WTC11 (cell line): ENCODE measurements around the gene RBM28. TPM values are rescaled to one million over a fixed set of nuclear protein-coding genes. Genes with fewer than 3 reads are reported as not detected.
"Not testable (repeated sequence)": the region's sequence is repeated elsewhere in the genome, so short reads cannot be mapped to it uniquely, and the experiment has no call there.

Source experiments
- ATAC-seq: fragments of 200-7000 bp; cut with Tn5 transposase; 2 replicates; pipeline ENCODE4 v1.10.0; 2021; ENCODE audit warnings: mild to moderate bottlenecking, moderate library complexity
- CTCF ChIA-PET: fragments of 300-600 bp; sonication (Branson Sonifier 250); formaldehyde crosslinking; loops from one replicate; lab custom pipeline; 2021; ENCODE audit warnings: antibody characterized with exemption; lab: Charles Lee
- POLR2A ChIA-PET: fragments of 350-600 bp; sonication (Branson Sonifier 250); formaldehyde crosslinking; loops from one replicate; lab custom pipeline; 2021; ENCODE audit warnings: antibody characterized with exemption; lab: Charles Lee
- DNase-seq: peaks from one replicate; pipeline ENCODE4 v3.0.0; 2021; ENCODE audit warnings: low spot score
- H3K27ac Mint-ChIP-seq: 2 replicates; pipeline ENCODE4 v1.8.0; 2021; ENCODE audit warnings: mixed read lengths
- H3K27me3 Mint-ChIP-seq: 2 replicates; pipeline ENCODE4 v1.8.0; 2021; ENCODE audit warnings: low read depth, mild to moderate bottlenecking, moderate library complexity, mixed read lengths
- H3K36me3 Mint-ChIP-seq: 2 replicates; pipeline ENCODE4 v1.8.0; 2021; ENCODE audit warnings: mixed read lengths
- H3K4me1 Mint-ChIP-seq: 2 replicates; pipeline ENCODE4 v1.8.0; 2022; ENCODE audit warnings: mixed read lengths
- H3K4me3 Mint-ChIP-seq: 2 replicates; pipeline ENCODE4 v1.8.0; 2021; ENCODE audit warnings: mild to moderate bottlenecking, moderate library complexity, mixed read lengths
- H3K9me3 Mint-ChIP-seq: 2 replicates; pipeline ENCODE4 v1.8.0; 2021; ENCODE audit warnings: mixed read lengths
- ELF4 ChIP-seq: sonication (generic); formaldehyde crosslinking; IDR thresholded peaks from 2 replicates; pipeline ENCODE4 v1.8.1; 2022; ENCODE audit warnings: low read depth, mild to moderate bottlenecking, moderate library complexity, missing genetic modification reagents
- FOXK1 ChIP-seq: sonication (generic); formaldehyde crosslinking; IDR thresholded peaks from 2 replicates; pipeline ENCODE4 v1.8.0; 2022; ENCODE audit warnings: mild to moderate bottlenecking, moderate library complexity, missing genetic modification reagents
- FOXP4 ChIP-seq: sonication (generic); formaldehyde crosslinking; IDR thresholded peaks from 2 replicates; pipeline ENCODE4 v1.8.0; 2022; ENCODE audit warnings: mild to moderate bottlenecking, missing genetic modification reagents
- NFATC4 ChIP-seq: fragments of 250-450 bp; sonication (Bioruptor Pico); IDR thresholded peaks from 2 replicates; pipeline ENCODE4 v1.9.0; 2021; ENCODE audit warnings: mild to moderate bottlenecking
- NFYB ChIP-seq: sonication (generic); formaldehyde crosslinking; conservative IDR thresholded peaks from 2 replicates; pipeline ENCODE4 v1.8.0; 2022; ENCODE audit warnings: low read depth, missing genetic modification reagents
- RORB ChIP-seq: fragments of 250-450 bp; sonication (Bioruptor Pico); IDR thresholded peaks from 2 replicates; pipeline ENCODE4 v1.9.0; 2021; ENCODE audit warnings: mild to moderate bottlenecking
- TCF7 ChIP-seq: sonication (generic); formaldehyde crosslinking; IDR thresholded peaks from 2 replicates; pipeline ENCODE4 v1.8.0; 2022; ENCODE audit warnings: mild to moderate bottlenecking, low read depth, missing genetic modification reagents, moderate library complexity
- TEAD4 ChIP-seq: sonication (generic); formaldehyde crosslinking; IDR thresholded peaks from 2 replicates; pipeline ENCODE4 v1.8.0; 2022; ENCODE audit warnings: mild to moderate bottlenecking, missing genetic modification reagents
- ZBTB21 ChIP-seq: sonication (generic); formaldehyde crosslinking; IDR thresholded peaks from 2 replicates; pipeline ENCODE4 v1.8.1; 2023; ENCODE audit warnings: mild to moderate bottlenecking, missing genetic modification reagents, borderline replicate concordance
- ZNF281 ChIP-seq: sonication (generic); formaldehyde crosslinking; IDR thresholded peaks from 2 replicates; pipeline ENCODE4 v1.8.0; 2023; ENCODE audit warnings: mild to moderate bottlenecking, missing genetic modification reagents
- ZNF416 ChIP-seq: fragments of 250-450 bp; sonication (Bioruptor Pico); IDR thresholded peaks from 2 replicates; pipeline ENCODE4 v1.9.0; 2021; ENCODE audit warnings: mild to moderate bottlenecking, inconsistent platforms
- ZNF671 ChIP-seq: fragments of 250-450 bp; sonication (Bioruptor Pico); IDR thresholded peaks from 2 replicates; pipeline ENCODE4 v1.8.0; 2021; ENCODE audit warnings: mild to moderate bottlenecking
- total RNA-seq: library from RNA; stranded (reverse); gene quantifications from 3 replicates; pipeline ENCODE4 v1.2.3, GENCODE V29; 2021
- TF ChIP-seq, protein P1 (sequence below): sonication (generic); formaldehyde crosslinking; IDR thresholded peaks from 2 replicates; pipeline ENCODE4 v1.8.0; 2022; ENCODE audit warnings: mild to moderate bottlenecking, missing genetic modification reagents
- TF ChIP-seq, protein P2 (sequence below): fragments of 250-450 bp; sonication (Bioruptor Pico); conservative IDR thresholded peaks from 2 replicates; pipeline ENCODE4 v1.9.0; 2021; ENCODE audit warnings: mild to moderate bottlenecking
- TF ChIP-seq, protein P3 (sequence below): sonication (generic); formaldehyde crosslinking; IDR thresholded peaks from 2 replicates; pipeline ENCODE4 v1.8.1; 2022; ENCODE audit warnings: mild to moderate bottlenecking, missing genetic modification reagents, moderate library complexity, borderline replicate concordance
- TF ChIP-seq, protein P4 (sequence below): fragments of 200-600 bp; IDR thresholded peaks from 2 replicates; pipeline ENCODE4 v1.8.0; 2022; ENCODE audit warnings: antibody characterized with exemption
- TF ChIP-seq, protein P5 (sequence below): fragments of 250-450 bp; sonication (Bioruptor Pico); IDR thresholded peaks from 2 replicates; pipeline ENCODE4 v1.9.0; 2021; ENCODE audit warnings: mild to moderate bottlenecking

The RBM28 gene
- total RNA-seq, 1 experiment from 2014 or later = 66.1 TPM

DNA sequence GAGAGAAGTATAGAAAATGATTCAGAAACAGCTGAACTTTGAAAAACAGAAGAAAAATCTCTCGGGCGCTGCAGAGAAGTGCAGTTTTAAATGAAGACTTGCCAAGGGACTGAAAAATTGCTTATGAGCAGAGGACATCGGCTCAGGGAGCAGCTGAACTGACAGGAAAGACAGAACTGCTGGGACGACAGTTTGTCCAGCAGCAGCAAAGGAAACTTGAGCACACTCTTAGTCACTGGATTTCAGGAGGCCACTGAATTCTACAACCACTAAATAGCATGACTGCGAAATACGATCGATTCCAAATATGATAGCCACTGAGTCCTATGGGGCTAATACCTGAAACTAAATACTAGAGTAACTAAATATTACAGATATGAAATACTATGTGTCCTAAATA is 59.6 kb downstream of the RBM28 start:
- Mint-ChIP-seq H3K27ac (no peak overlapping the region), H3K36me3 (peaks cover 25% of the 10 kb centered on the region), H3K27me3 (peaks cover 3% of the 10 kb centered on the region), H3K4me3 (no peak overlapping the region), H3K9me3 (peaks cover 22% of the 10 kb centered on the region), H3K4me1 (0 out of 2 replicates have a peak, but pooled peaks cover 3% of the 10 kb centered on the region)
- TF ChIP-seq ELF4 (no peak), NFATC4 (CRISPR knock-in tag) (no peak), ZNF281 (CRISPR knock-in tag) (no peak), RORB (CRISPR knock-in tag) (no peak), NFYB (no peak), TEAD4 (CRISPR knock-in tag) (no peak), ZNF416 (no peak), FOXP4 (CRISPR knock-in tag) (no peak), FOXK1 (no peak)
- TF ChIP-seq, protein P1, sequence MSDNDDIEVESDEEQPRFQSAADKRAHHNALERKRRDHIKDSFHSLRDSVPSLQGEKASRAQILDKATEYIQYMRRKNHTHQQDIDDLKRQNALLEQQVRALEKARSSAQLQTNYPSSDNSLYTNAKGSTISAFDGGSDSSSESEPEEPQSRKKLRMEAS (CRISPR knock-in tag) = no peak
- TF ChIP-seq, protein P2, sequence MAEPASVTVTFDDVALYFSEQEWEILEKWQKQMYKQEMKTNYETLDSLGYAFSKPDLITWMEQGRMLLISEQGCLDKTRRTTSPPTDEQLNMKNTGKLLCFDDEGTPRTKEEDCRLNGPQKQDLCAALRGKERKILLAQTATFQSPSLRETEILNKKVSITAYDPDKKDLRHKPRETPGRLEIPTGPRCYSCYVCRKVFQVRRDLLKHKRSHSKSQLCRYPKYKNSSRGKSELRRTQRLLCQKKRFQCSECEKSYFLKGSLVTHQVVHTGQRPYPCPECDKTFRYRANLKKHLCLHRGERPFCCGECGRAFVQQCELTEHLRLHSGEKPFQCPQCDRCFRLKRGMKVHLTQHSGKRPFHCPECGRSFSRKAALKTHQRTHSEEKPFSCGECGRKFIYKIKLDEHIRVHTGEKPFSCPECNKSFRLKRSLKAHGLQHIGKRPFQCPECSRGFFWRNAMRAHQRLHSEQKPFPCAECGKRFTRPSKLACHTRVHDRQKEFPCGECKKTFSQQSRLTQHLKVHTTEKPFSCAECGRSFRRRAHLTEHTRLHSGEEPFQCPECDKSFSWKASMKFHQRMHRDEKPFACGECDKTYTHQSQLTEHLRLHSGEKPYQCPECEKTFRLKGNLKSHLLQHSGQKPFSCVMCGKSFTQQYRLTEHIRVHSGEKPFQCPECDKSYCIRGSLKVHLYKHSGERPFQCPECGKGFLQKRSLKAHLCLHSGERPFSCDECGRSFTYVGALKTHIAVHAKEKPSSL (CRISPR knock-in tag) = no peak
- TF ChIP-seq, protein P3, sequence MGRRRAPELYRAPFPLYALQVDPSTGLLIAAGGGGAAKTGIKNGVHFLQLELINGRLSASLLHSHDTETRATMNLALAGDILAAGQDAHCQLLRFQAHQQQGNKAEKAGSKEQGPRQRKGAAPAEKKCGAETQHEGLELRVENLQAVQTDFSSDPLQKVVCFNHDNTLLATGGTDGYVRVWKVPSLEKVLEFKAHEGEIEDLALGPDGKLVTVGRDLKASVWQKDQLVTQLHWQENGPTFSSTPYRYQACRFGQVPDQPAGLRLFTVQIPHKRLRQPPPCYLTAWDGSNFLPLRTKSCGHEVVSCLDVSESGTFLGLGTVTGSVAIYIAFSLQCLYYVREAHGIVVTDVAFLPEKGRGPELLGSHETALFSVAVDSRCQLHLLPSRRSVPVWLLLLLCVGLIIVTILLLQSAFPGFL = no peak
- ATAC-seq = no peak
- DNase-seq = no peak
- POLR2A ChIA-PET = no interaction called here
- CTCF ChIA-PET = no interaction called here

DNA sequence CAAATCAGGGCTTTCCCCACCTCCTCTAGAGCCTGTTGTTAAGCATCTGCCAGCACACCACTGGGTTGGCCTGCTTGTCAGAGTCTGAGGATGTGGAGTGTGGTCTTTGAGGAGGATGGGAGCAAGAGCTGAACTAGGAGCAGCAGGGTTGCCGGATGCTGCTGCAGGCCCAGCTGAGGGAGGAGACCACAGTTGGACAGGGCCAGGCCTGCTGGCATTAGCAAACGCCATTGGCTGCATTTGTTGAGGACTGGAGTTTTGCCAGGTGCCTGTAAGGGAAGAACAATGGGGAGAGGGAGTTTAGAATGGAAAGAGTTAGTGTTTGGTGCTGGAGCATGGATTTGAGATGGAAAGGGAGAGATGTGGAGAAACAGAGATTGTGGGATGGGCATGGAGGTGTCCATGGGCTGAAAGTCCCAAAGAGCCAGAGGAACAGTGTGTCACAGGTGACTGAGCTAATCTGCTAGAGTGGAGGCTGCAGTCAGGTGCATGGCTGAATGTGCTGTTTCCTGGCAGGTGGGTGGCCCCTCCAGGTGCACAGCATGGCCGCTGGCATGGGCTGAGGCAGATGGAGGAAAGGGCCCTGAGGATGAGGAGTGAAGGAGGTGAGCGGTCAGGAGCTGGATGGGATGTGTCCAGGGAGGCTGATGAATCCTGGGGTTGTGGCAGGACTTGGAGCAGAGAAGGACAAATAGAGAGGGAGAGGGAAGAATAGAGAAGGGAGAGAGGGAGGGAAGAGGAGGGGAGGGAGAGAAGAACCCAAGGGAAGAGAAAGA is 61.9 kb downstream of the RBM28 start:
- Mint-ChIP-seq H3K4me3 (no peak overlapping the region), H3K4me1 (0 out of 2 replicates have a peak, but pooled peaks cover 3% of the 10 kb centered on the region), H3K36me3 (peaks cover 28% of the 10 kb centered on the region), H3K27ac (no peak overlapping the region), H3K9me3 (peaks cover 31% of the 10 kb centered on the region), H3K27me3 (peaks cover 3% of the 10 kb centered on the region)
- ChIA-PET POLR2A (no interaction called here), CTCF (interaction anchor here (0.9 kb wide), 1 partner anchor 72 kb away, joined by 3 read pairs; no protein-coding TSS in a partner anchor)
- no peak for TF ChIP-seq ZBTB21 (CRISPR knock-in tag)
- TF ChIP-seq, protein P4, sequence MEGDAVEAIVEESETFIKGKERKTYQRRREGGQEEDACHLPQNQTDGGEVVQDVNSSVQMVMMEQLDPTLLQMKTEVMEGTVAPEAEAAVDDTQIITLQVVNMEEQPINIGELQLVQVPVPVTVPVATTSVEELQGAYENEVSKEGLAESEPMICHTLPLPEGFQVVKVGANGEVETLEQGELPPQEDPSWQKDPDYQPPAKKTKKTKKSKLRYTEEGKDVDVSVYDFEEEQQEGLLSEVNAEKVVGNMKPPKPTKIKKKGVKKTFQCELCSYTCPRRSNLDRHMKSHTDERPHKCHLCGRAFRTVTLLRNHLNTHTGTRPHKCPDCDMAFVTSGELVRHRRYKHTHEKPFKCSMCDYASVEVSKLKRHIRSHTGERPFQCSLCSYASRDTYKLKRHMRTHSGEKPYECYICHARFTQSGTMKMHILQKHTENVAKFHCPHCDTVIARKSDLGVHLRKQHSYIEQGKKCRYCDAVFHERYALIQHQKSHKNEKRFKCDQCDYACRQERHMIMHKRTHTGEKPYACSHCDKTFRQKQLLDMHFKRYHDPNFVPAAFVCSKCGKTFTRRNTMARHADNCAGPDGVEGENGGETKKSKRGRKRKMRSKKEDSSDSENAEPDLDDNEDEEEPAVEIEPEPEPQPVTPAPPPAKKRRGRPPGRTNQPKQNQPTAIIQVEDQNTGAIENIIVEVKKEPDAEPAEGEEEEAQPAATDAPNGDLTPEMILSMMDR = no peak
- no peak for TF ChIP-seq TCF7 (CRISPR knock-in tag)
- TF ChIP-seq ZNF671 (CRISPR knock-in tag) = no peak
- TF ChIP-seq, protein P5, sequence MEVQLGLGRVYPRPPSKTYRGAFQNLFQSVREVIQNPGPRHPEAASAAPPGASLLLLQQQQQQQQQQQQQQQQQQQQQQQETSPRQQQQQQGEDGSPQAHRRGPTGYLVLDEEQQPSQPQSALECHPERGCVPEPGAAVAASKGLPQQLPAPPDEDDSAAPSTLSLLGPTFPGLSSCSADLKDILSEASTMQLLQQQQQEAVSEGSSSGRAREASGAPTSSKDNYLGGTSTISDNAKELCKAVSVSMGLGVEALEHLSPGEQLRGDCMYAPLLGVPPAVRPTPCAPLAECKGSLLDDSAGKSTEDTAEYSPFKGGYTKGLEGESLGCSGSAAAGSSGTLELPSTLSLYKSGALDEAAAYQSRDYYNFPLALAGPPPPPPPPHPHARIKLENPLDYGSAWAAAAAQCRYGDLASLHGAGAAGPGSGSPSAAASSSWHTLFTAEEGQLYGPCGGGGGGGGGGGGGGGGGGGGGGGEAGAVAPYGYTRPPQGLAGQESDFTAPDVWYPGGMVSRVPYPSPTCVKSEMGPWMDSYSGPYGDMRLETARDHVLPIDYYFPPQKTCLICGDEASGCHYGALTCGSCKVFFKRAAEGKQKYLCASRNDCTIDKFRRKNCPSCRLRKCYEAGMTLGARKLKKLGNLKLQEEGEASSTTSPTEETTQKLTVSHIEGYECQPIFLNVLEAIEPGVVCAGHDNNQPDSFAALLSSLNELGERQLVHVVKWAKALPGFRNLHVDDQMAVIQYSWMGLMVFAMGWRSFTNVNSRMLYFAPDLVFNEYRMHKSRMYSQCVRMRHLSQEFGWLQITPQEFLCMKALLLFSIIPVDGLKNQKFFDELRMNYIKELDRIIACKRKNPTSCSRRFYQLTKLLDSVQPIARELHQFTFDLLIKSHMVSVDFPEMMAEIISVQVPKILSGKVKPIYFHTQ (CRISPR knock-in tag) = no peak
- ATAC-seq = no peak
- no peak for DNase-seq

DNA sequence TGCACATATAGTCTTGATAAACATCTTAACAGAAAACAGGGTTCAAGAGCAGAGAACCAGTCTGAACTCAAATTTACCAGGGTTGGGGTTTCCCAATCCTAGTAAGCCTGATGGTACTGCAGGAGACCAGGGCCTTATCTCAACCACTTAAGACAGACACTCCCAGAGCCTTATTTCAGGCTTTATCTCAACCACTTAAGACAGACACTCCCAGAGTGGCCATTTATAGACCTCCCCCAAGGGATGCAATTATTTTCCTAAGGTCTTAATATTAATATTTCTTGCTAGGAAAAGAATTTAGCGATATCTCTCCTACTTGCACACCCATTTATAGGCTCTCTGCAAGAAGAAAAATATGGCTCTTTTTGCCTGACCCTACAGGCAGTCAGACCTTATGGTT is 63.3 kb downstream of the RBM28 start:
- H3K4me3 Mint-ChIP-seq, H3K4me1 Mint-ChIP-seq, CTCF ChIA-PET, POLR2A ChIA-PET, H3K27ac Mint-ChIP-seq, ATAC-seq, H3K27me3 Mint-ChIP-seq, DNase-seq: not testable (repeated sequence)
- peaks cover 31% of the 10 kb centered on the region for H3K9me3 Mint-ChIP-seq
- H3K36me3 Mint-ChIP-seq = peaks cover 28% of the 10 kb centered on the region
